Adrenal gland (tissue), 12 donors: ENCODE data around the gene QKI. TPM values are rescaled to one million over a fixed set of nuclear protein-coding genes. Genes with fewer than 3 reads are reported as not detected.

Experiments used
- DNase-seq, 7 donors: peaks; one replicate each; pipeline ENCODE4 v3.0.0-alpha.2; 2019 to 2020
- H3K27ac ChIP-seq, 5 donors: fragments of 200-600 bp; sonication (generic) in 4 of 5; 1 replicate in 3 of 5; 2 replicates in 2 of 5; pipeline versions ENCODE4 v1.5.1 to v1.8.0; 2016 to 2020; ENCODE audit warnings: mild to moderate bottlenecking in 1 of 5
- H3K27me3 ChIP-seq: fragments of 200-600 bp; 2 replicates; pipeline ENCODE4 v1.8.0; 2021
- H3K36me3 ChIP-seq, 2 donors: fragments of 200-600 bp; replicated peaks in 1 of 2; 1 replicate in 1 of 2; 2 replicates in 1 of 2; pipeline versions ENCODE4 v1.5.1 to v1.8.0; 2018 to 2022
- H3K4me1 ChIP-seq, 2 donors: fragments of 200-600 bp; replicated peaks in 1 of 2; 1 replicate in 1 of 2; 2 replicates in 1 of 2; pipeline versions ENCODE4 v1.5.1 to v1.8.0; 2018 to 2021
- H3K4me3 ChIP-seq, 4 donors: fragments of 200-600 bp; sonication (generic) in 3 of 4; one replicate each; pipeline ENCODE4 v1.5.1; 2016 to 2018
- H3K9me3 ChIP-seq, 3 donors: fragments of 200-600 bp; sonication (generic) in 1 of 3; replicated peaks in 1 of 3; 1 replicate in 2 of 3; 2 replicates in 1 of 3; pipeline versions ENCODE4 v1.5.1 to v1.8.0; 2016 to 2021
- CTCF ChIP-seq, 6 experiments: fragments of 450-650 bp in 4 of 6; fragments of 200-600 bp in 2 of 6; sonication (generic) in 1 of 6; IDR thresholded peaks; 1 replicate in 5 of 6; 2 replicates in 1 of 6; pipeline versions ENCODE4 v1.5.1 to v1.8.0; 2016 to 2021; ENCODE audit warnings: antibody characterized with exemption in 6 of 6, mild to moderate bottlenecking in 2 of 6, moderate library complexity in 1 of 6
- POLR2A ChIP-seq, 2 donors: fragments of 450-650 bp; IDR thresholded peaks; one replicate each; pipeline ENCODE4 v1.6.1; 2017; ENCODE audit warnings: antibody characterized with exemption in 2 of 2, mild to moderate bottlenecking in 2 of 2, moderate library complexity in 1 of 2
- WGBS, 4 donors: extraction: QIAGEN DNeasy Blood & Tissue Kit in 2 of 4; methylation state at CpG; one replicate each; pipeline versions ENCODE4 v1.1.5 to v1.1.7; 2013 to 2017; 5-methylcytosine and 5-hydroxymethylcytosine counted together
- intact Hi-C, 2 donors: fragments of 100-400 bp; cut with DNase I; formaldehyde crosslinking; loops; one replicate each; pipeline versions ENCODE4 v1.14.1 to v1.15.0; 2022 to 2023
- polyA plus RNA-seq, 3 donors: library from polyadenylated mRNA; stranded (reverse); fragments of 200-250 nt in 2 of 3; fragments of 350-450 nt in 1 of 3; fragmentation: Illumina TruSeq in 1 of 3; extraction: RNeasy Lipid Tissue Mini Kit (QIAGEN cat#74804) in 1 of 3; gene quantifications; one replicate each; pipeline ENCODE4 v1.2.3, GENCODE V29; 2013 to 2014
- total RNA-seq, 9 donors: library from RNA; depleted of rRNA in 4 of 9; stranded (reverse); fragments of >200 nt in 4 of 9; fragments of 120-200 nt in 1 of 9; fragmentation: NEBNext Ultra II Directional in 1 of 9; extraction: Animal tissue kit (Norgen Biotek cat#: 25700) in 1 of 9; gene quantifications; one replicate each; pipeline versions ENCODE4 v1.1.0 to v1.2.4, GENCODE V29; 2013 to 2023
- donor health status: healthy with polysubstance abuse.
- donor health status: Bipolar disorder and iron deficiency.
- donor health status: DM: yes; HTN: yes; CAD: no.
- donor health status: DM: no; HTN: no; CAD: no.
- donor health status: DM: no; HTN: no; CAD: no.
- donor health status: DM: yes; HTN: yes; CAD: no.

The QKI gene
- total and polyA plus RNA-seq, 12 donors: 10.3 to 207 (median 130) TPM

- peaks cover 0 to 12% (median 0%) of the 10 kb centered on the region in 3 donors for H3K9me3 ChIP-seq
- intact Hi-C loops: no loop called here
- no peak for DNase-seq
- TF ChIP-seq POLR2A (IDR thresholded peaks at IDR 0.05): no peak
- TF ChIP-seq CTCF (IDR thresholded peaks at IDR 0.05): no peak
- H3K4me1 ChIP-seq: no peaks in the 10 kb centered on the region
- no peaks in the 10 kb centered on the region for H3K36me3 ChIP-seq
- H3K4me3 ChIP-seq: no peak overlapping the region
- H3K27ac ChIP-seq: no peak overlapping the region
- H3K27me3 ChIP-seq: no peaks in the 10 kb centered on the region
- WGBS, 4 donors: 70 to 95% (median 90%) methylated on average over 2 of the region's 2 CpGs
These were observed 181.7 kb downstream of the QKI start for GRCh38 chr6:163596174-163596573.

GRCh38 chr6:163599136-163599535, 184.6 kb downstream of the QKI start:
- TF ChIP-seq POLR2A (IDR thresholded peaks at IDR 0.05): no peak
- TF ChIP-seq CTCF (IDR thresholded peaks at IDR 0.05): no peak
- intact Hi-C loops: no loop called here
- no peak for DNase-seq

GRCh38 chr6:163599684-163600083, 185.2 kb downstream of the QKI start:
- Histone ChIP-seq H3K4me3 (no peak overlapping the region), H3K4me1 (no peaks in the 10 kb centered on the region), H3K27ac (no peak overlapping the region), H3K9me3 (no peaks in the 10 kb centered on the region), H3K36me3 (no peaks in the 10 kb centered on the region), H3K27me3 (no peaks in the 10 kb centered on the region)
- WGBS, 4 donors: 82 to 100% (median 94%) methylated on average over 2 of the region's 2 CpGs
- TF ChIP-seq POLR2A (IDR thresholded peaks at IDR 0.05) (no peak), CTCF (IDR thresholded peaks at IDR 0.05) (no peak)
- intact Hi-C loops: no loop called here
- no peak for DNase-seq

More at GRCh38 chr6:163599136-163599535, 184.6 kb downstream of the QKI start:
- Histone ChIP-seq H3K36me3 (no peaks in the 10 kb centered on the region), H3K9me3 (no peaks in the 10 kb centered on the region), H3K27me3 (no peaks in the 10 kb centered on the region), H3K4me1 (no peaks in the 10 kb centered on the region), H3K4me3 (no peak overlapping the region), H3K27ac (no peak overlapping the region)

GRCh38 chr6:163600331-163600730, 185.8 kb downstream of the QKI start:
- DNase-seq: no peak
- Histone ChIP-seq H3K4me3 (no peak overlapping the region), H3K9me3 (no peaks in the 10 kb centered on the region), H3K36me3 (no peaks in the 10 kb centered on the region), H3K27me3 (no peaks in the 10 kb centered on the region), H3K27ac (no peak overlapping the region), H3K4me1 (no peaks in the 10 kb centered on the region)
- WGBS, 4 donors: 82 to 96% (median 88%) methylated on average over 3 to 5 of the region's 5 CpGs
- TF ChIP-seq POLR2A (IDR thresholded peaks at IDR 0.05) (no peak), CTCF (IDR thresholded peaks at IDR 0.05) (no peak)
- intact Hi-C loops: no loop called here
